GM18907 (cell line): Measurements from ENCODE around the gene NMT1.

Experiments used
- ATAC-seq: cut with Tn5 transposase; IDR thresholded peaks from one replicate; pipeline ENCODE4 v1.9.1; 2021; ENCODE audit warnings: mild to moderate bottlenecking, moderate library complexity; ENCODE audit not compliant: unreplicated experiment

NMT1 gene

DNA sequence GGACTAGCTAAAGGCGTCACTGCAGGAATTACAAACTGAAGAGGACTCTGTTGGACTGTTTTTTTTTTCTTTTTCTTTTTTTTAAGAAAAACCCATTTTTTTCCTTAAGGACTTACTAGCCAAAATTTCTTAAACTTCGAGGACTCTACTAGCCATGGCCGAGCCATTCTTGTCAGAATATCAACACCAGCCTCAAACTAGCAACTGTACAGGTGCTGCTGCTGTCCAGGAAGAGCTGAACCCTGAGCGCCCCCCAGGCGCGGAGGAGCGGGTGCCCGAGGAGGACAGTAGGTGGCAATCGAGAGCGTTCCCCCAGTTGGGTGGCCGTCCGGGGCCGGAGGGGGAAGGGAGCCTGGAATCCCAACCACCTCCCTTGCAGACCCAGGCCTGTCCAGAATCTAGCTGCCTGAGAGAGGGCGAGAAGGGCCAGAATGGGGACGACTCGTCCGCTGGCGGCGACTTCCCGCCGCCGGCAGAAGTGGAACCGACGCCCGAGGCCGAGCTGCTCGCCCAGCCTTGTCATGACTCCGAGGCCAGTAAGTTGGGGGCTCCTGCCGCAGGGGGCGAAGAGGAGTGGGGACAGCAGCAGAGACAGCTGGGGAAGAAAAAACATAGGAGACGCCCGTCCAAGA, 88.0 kb downstream of the NMT1 start:
- ATAC-seq, result peak; percentile 33

DNA sequence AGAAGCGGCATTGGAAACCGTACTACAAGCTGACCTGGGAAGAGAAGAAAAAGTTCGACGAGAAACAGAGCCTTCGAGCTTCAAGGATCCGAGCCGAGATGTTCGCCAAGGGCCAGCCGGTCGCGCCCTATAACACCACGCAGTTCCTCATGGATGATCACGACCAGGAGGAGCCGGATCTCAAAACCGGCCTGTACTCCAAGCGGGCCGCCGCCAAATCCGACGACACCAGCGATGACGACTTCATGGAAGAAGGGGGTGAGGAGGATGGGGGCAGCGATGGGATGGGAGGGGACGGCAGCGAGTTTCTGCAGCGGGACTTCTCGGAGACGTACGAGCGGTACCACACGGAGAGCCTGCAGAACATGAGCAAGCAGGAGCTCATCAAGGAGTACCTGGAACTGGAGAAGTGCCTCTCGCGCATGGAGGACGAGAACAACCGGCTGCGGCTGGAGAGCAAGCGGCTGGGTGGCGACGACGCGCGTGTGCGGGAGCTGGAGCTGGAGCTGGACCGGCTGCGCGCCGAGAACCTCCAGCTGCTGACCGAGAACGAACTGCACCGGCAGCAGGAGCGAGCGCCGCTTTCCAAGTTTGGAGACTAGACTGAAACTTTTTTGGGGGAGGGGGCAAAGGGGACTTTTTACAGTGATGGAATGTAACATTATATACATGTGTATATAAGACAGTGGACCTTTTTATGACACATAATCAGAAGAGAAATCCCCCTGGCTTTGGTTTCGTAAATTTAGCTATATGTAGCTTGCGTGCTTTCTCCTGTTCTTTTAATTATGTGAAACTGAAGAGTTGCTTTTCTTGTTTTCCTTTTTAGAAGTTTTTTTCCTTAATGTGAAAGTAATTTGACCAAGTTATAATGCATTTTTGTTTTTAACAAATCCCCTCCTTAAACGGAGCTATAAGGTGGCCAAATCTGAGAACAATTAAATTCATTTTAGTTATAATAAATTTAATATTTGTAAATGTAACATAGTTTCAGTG, 88.8 kb downstream of the NMT1 start:
- ATAC-seq, result no peak

DNA sequence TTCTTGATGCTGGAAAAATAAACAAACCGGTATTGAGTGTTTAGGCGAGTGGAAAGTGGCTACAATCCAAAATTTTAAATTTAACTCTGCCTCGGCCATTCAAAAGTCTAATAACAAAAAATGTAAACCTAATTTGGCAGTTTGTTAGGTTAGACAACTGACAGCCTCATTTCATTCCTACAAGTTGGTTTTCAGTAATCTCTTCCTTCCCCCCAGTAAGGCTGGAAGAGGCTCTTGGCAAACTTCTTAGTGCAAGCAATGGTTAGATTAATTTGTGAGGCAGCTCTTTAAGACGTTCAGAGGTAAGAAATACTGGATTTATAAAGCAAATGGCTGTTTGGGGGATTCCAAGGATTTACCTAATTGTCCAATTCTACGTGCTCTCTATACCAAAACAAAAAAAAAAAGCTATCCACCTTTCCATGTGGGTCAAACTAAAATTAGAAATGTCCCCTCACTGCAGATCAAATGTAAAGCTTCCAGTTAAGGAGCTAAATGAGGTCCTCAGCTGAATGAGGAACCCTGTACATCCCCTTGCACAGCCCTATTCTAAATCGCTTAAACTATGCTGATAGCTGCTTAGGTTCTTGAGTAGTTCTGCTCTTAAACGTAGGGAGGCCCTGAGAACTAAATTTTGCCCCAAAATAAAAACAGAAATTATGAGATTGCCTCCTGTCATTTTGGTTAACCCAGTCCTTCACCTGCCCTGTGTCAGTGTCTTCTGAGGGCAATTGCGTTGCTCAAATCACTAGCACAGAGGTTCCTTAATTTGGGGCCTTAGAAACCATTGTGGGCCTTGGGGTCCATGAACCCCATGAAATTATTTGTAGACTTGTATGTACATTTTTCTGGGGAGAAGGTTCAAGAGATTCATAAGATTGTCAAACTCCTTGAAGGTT, 90.0 kb downstream of the NMT1 start:
- ATAC-seq, result no peak

DNA sequence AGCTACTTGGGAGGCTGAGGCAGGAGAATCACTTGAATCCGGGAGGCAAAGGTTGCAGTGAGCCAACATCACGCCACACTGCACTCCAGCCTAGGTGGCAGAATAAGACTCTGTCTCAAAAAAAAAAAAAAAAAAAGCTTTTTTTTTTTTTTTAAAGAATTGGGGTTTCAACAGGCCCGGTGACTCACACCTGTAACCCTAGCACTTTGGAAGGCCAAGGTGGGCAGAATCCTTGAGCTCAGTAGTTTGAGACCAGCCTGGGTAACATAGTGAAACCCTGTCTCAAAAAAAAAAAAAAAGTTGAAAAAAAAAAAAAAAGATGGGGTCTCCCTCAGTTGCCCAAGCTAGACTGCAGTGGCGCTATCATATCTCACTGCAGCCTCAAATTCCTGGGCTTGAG, 93.9 kb downstream of the NMT1 start:
- ATAC-seq, result no peak

DNA sequence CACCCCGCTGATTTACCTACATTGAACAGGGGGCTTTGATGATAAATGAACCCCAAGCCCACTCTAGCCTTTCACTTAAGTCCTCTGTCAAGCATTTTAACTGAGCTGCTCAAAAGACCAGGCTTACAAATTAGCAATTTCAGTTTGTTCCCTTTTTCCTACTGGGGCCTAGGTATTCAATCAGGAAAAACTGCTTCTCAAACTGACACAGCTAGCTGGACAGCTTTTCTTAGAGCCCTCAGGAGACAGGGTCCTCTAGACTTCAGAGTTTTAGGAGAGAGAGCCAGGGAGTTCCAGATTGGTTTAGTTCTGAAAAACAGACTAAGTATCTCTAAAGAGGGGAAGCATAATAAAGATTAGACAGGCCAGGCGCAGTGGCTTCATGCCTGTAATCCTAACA, 94.4 kb downstream of the NMT1 start:
- ATAC-seq, result no peak

DNA sequence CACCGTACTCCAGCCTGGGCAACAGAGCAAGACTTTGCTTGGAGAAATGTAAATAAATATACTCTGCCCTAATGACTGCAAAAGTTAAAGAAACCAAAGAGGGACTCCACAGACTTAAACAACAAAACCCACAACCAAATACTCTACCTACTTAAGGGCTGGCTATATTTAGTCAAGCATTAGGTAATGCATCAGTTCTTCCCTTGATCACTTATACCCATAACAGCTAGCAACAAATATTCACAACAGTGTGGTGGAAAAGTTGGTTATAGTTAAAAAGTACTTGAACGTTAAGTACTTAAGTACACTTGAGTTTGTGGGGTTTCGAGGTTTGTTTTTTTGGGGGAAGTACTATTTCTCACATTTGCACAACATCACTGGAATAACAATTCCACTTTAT, 95.1 kb downstream of the NMT1 start:
- no peak for ATAC-seq
